Panc1 (cell line): ENCODE results near the gene MNT. TPM values are rescaled to one million over a fixed set of nuclear protein-coding genes. Genes with fewer than 3 reads are reported as not detected.

Source experiments
- ATAC-seq: fragments of 200-7000 bp; cut with Tn5 transposase; 2 replicates; pipeline ENCODE4 v1.9.1; 2020; ENCODE audit warnings: mild to moderate bottlenecking, moderate library complexity
- BruUV-seq: library from RNA; stranded (reverse); fragments of 400-500 nt; replicated peaks from 2 replicates; lab custom pipeline; 2021; lab: Mats Ljungman, UMichigan
- CTCF ChIA-PET: fragments of 300-600 bp; sonication (Branson Sonifier 250); formaldehyde crosslinking; loops from one replicate; lab custom pipeline; 2022; ENCODE audit warnings: antibody characterized with exemption; lab: Charles Lee
- POLR2A ChIA-PET: fragments of 300-600 bp; sonication (Branson Sonifier 250); formaldehyde crosslinking; loops from one replicate; lab custom pipeline; 2022; ENCODE audit warnings: antibody characterized with exemption; lab: Charles Lee
- DNase-seq: peaks from one replicate; pipeline ENCODE4 v3.0.0-alpha.2; 2010; ENCODE audit warnings: low read depth, low spot score
- H3K27ac ChIP-seq: 2 replicates; pipeline ENCODE4 v1.5.1; 2011; ENCODE audit warnings: mild to moderate bottlenecking, low read length, inconsistent platforms
- H3K27me3 ChIP-seq: fragments of 200-500 bp; sonication (Bioruptor generic); 2 replicates; pipeline ENCODE4 v1.6.0; 2014; ENCODE audit warnings: low read length, inconsistent platforms; ENCODE audit not compliant: control insufficient read depth, insufficient read depth
- H3K36me3 ChIP-seq: fragments of 200-500 bp; sonication (Bioruptor generic); 2 replicates; pipeline ENCODE4 v1.5.1; 2014; ENCODE audit warnings: inconsistent platforms, mild to moderate bottlenecking, low read length, moderate library complexity; ENCODE audit not compliant: control insufficient read depth, insufficient read depth
- H3K4me1 ChIP-seq: 2 replicates; pipeline ENCODE4 v1.5.1; 2011; ENCODE audit warnings: inconsistent platforms, mild to moderate bottlenecking, low read length, moderate library complexity; ENCODE audit not compliant: control insufficient read depth, insufficient read depth
- H3K4me3 ChIP-seq, 2 experiments: 2 replicates each; pipeline ENCODE4 v1.5.1; 2011 to 2012; ENCODE audit warnings: low read depth in 2 of 2, low read length in 2 of 2, mild to moderate bottlenecking in 2 of 2, inconsistent platforms in 1 of 2, moderate library complexity in 1 of 2
- H3K9me3 ChIP-seq: fragments of 200-500 bp; sonication (Bioruptor generic); 2 replicates; pipeline ENCODE4 v1.5.1; 2014; ENCODE audit warnings: low read depth, mild to moderate bottlenecking, inconsistent platforms, low read length, moderate library complexity; ENCODE audit not compliant: control insufficient read depth, insufficient read depth
- CTCF ChIP-seq: fragments of 450-650 bp; IDR thresholded peaks from 2 replicates; pipeline ENCODE4 v1.5.1; 2017; ENCODE audit warnings: mild to moderate bottlenecking
- POLR2AphosphoS5 ChIP-seq: IDR thresholded peaks from 2 replicates; pipeline ENCODE4 v1.6.1; 2012; ENCODE audit warnings: mild to moderate bottlenecking, low read depth, low read length, moderate library complexity
- REST ChIP-seq, 2 experiments: IDR thresholded peaks; 2 replicates each; pipeline ENCODE4 v1.6.1; 2011 to 2012; ENCODE audit warnings: low read depth in 2 of 2, control low read depth in 1 of 2, low read length in 1 of 2, mild to moderate bottlenecking in 1 of 2, moderate library complexity in 1 of 2; ENCODE audit not compliant: insufficient read depth in 1 of 2
- SIN3A ChIP-seq: IDR thresholded peaks from 2 replicates; pipeline ENCODE4 v1.6.1; 2012; ENCODE audit warnings: low read depth, mild to moderate bottlenecking, low read length, moderate library complexity, borderline replicate concordance; ENCODE audit not compliant: insufficient read depth
- TCF7L2 ChIP-seq: IDR thresholded peaks from 2 replicates; pipeline ENCODE4 v1.6.1; 2011; ENCODE audit warnings: mild to moderate bottlenecking, low read depth, low read length, inconsistent platforms
- in situ Hi-C: cut with HindIII; loops from 2 replicates; pipeline ENCODE4 v1.10.0; 2016; ENCODE audit warnings: low sequenced_read_pairs, low pct_unique_long_range_greater_than_20kb
- intact Hi-C: fragments of 100-400 bp; cut with micrococcal nuclease; formaldehyde crosslinking; loops from one replicate; pipeline ENCODE4 v1.10.0; 2022; ENCODE audit not compliant: unreplicated experiment
- total RNA-seq: library from RNA; stranded (reverse); gene quantifications from one replicate; pipeline ENCODE4 v1.2.1, GENCODE V29; 2021; ENCODE audit not compliant: unreplicated experiment

MNT gene
- total RNA-seq, 1 experiment from 2014 or later = 31.8 TPM

- Histone ChIP-seq H3K4me3 (no peak overlapping the region), H3K27me3 (no peaks in the 10 kb centered on the region), H3K36me3 (peaks cover 3% of the 10 kb centered on the region; the same call in 1 of the 2 replicates), H3K9me3 (no peaks in the 10 kb centered on the region), H3K4me1 (no peaks in the 10 kb centered on the region), H3K27ac (no peak overlapping the region)
- TF ChIP-seq TCF7L2 (no peak), REST (IDR thresholded peaks at IDR 0.05; ENCODE audit: insufficient read depth in 1 of 2, low read depth in 2 of 2, low read length in 1 of 2) (no peak), POLR2AphosphoS5 (no peak), CTCF (no peak), SIN3A (no peak)
- ChIA-PET CTCF (no interaction called here), POLR2A (no interaction called here)
- in situ Hi-C loops (no loop called here), intact Hi-C loops (no loop called here)
- no peak for ATAC-seq
- BruUV-seq = no TSS peak
- no peak for DNase-seq
Observed at GRCh38 chr17:2444382-2444781, 43.5 kb upstream of the MNT start.

- ATAC-seq (no peak), DNase-seq (no peak)
- TF ChIP-seq SIN3A (no peak), REST (IDR thresholded peaks at IDR 0.05; ENCODE audit: insufficient read depth in 1 of 2, low read depth in 2 of 2, low read length in 1 of 2) (no peak), CTCF (no peak), POLR2AphosphoS5 (no peak), TCF7L2 (no peak)
- in situ Hi-C loops (no loop called here), intact Hi-C loops (no loop called here)
- ChIA-PET POLR2A (interaction anchor here (0.6 kb wide), 1 partner anchor 102 kb away, joined by 6 read pairs; no protein-coding TSS in a partner anchor), CTCF (no interaction called here)
- Histone ChIP-seq H3K27me3 (no peaks in the 10 kb centered on the region), H3K4me3 (no peak overlapping the region), H3K4me1 (no peaks in the 10 kb centered on the region), H3K36me3 (peaks cover 6% of the 10 kb centered on the region), H3K27ac (no peak overlapping the region), H3K9me3 (no peaks in the 10 kb centered on the region)
- BruUV-seq = no TSS peak
Observed at GRCh38 chr17:2442166-2442565, 41.3 kb upstream of the MNT start.
